Left lobe of liver (tissue), 2 donors: ENCODE measurements around the gene ZC3H18. TPM values are rescaled to one million over a fixed set of nuclear protein-coding genes. Genes with fewer than 3 reads are reported as not detected.

ENCODE experiments used
- ATAC-seq: fragments of 200-7000 bp; cut with Tn5 transposase; one replicate; pipeline ENCODE4 v1.9.1; 2020; ENCODE audit warnings: mild to moderate bottlenecking, moderate library complexity
- DNase-seq: peaks from one replicate; pipeline ENCODE4 v3.0.0-alpha.2; 2020; ENCODE audit warnings: low spot score
- total RNA-seq: library from RNA; stranded (reverse); gene quantifications from one replicate; pipeline ENCODE4 v1.2.1, GENCODE V29; 2021
- donor health status: DM: no; HTN: no; CAD: no; lungs with moderate emphysema.
- donor health status: DM: no; HTN: yes; CAD: no.

ZC3H18 gene
- total RNA-seq, 1 donor from 2014 or later: 18.1 TPM

- ATAC-seq (peak; percentile 60), DNase-seq (no peak)
These were observed 81.2 kb downstream of the ZC3H18 start for GRCh38 chr16:88651276-88651988.

DNA sequence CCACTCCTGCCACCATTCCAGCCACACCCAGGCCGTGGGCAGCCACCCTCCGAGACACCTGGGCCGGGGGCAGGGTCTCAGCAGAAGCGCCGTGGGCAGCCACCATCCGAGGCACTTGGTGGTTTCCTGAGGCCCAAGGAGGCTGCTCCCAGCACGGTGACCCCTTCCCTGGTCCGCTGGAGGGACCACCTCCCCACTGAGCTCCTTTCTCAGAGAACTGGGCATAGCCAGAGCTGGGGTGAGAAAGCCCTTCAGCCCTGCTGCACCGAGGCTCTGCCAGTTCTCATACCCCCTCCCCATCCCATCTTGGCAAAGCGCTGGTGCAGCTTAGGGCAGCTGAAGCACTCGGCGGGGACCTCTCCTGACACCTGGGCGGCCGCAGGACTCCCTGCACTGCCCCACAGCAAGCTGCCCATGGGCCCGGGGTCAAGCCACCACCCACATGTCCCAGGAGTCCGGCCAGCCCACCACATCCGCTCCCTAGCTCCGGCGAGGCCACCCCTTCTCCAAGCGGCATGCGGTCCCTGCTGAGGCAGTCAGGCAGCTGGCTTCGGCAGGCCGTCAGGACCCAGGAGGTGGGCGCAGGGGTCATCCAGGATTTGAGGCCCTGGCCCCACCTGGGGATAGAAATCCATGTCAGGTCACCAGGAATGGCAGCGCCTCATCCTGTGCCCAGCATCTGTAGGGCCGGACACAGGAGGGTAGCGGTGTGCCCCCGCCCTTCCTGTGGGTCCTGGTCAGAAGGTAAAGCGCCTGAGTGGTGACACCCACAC lies 82.0 kb downstream of the ZC3H18 start:
- ATAC-seq (no peak), DNase-seq (no peak)

- ATAC-seq: no peak
- no peak for DNase-seq
These were observed 82.5 kb downstream of the ZC3H18 start for GRCh38 chr16:88652762-88653063.

GRCh38 chr16:88653101-88653500 lies 82.9 kb downstream of the ZC3H18 start:
- ATAC-seq (no peak), DNase-seq (no peak)

GRCh38 chr16:88653596-88654362 lies 83.6 kb downstream of the ZC3H18 start:
- ATAC-seq: no peak
- DNase-seq: no peak

DNA sequence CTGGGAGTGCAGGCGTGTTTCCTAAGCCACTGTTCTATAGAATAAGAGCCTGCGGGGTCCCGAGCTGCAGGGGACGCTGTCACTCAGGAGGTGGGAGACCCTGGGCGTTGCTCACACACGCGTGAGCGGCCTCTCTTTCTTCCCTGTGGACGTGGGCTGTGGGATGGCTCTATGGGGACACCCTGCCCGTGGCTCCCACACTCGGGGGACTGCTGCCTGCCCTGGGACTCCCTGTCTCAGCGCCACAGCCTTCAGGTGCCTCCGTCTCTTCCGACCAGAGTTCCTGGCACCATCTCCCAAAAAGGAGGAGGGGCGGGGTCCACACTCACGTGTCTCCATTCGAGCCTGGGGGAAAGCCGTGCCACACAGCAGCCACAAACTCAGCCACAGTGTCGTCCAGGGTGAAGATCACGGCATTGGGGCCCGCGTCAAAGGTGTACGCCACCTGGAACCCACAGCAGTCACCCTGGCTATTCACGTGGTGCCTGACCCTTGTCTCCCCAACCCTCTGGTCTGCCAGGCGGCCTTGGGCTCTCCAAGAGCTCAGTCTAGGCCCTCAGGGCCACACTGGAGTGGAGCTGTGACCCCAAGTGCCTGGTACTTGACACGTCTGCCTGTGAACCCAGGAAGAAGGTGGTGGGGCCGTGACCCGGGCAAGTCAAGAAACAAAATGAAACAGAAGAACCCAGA lies 84.3 kb downstream of the ZC3H18 start:
- DNase-seq: no peak
- ATAC-seq: no peak

- no peak for DNase-seq
- no peak for ATAC-seq
These were observed 85.0 kb downstream of the ZC3H18 start for GRCh38 chr16:88655053-88655732.

DNA sequence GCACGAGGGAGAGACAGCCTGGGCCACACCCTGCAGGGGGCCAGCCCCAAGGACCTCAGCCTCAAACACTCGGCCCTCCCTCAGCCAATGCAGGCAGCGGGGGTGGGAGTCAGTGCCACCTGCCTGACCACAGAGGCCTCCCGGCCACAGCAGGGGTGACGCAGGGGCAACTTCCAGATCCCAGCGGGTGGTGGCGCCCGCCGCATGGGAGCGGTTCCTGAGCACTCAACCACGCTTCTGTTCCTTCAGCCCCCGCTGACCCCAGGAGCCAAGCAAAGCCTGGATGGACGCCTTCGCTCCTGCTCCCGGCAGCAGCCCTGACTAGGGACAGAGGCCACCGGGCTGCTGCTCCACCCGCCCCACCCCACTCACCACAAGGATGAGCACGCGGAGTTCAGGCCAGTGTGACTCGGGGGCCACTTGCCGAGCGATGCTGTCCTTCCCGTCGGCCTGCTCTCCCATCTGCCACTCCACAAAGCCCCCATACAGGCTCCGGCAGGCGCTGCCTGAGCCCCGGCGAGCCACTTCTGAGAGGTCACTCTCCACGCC lies 85.6 kb downstream of the ZC3H18 start:
- ATAC-seq: no peak
- no peak for DNase-seq

DNA sequence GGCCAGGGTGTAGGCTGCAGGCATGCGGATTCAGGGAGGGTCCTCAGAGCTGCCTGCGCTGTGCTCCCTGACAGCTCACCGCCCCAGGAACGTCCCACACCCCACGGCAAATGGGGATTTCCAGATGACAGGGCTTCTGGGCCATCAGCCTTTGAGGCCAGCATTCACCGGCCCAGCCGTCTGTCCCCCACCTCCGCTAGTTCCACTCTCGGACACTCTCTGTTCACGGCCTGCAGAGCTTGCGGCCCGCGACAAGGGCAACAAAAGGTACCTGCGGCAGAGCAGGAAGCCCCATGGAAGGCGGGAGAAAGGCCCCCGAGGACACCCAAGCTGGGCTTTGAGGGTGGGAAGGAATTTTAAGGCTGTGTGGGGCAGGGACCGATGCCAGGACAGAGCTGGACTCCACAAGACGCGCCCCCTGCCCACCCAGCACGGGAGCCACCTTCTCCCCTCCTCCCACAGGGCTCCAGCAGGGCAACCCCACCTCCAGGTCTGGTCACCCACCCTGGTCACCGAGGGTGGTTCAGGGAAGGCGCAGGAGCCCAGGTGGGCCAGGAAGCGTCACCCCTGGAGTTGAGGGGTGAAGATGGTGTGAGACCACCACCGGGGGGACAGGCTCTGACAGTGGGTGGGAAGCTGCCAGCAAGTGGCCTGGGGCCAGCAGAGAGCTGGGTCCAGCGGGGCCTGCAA lies 86.2 kb downstream of the ZC3H18 start:
- DNase-seq (no peak), ATAC-seq (no peak)

GRCh38 chr16:88657371-88657770 lies 87.2 kb downstream of the ZC3H18 start:
- DNase-seq: no peak
- no peak for ATAC-seq

- no peak for ATAC-seq
- no peak for DNase-seq
These were observed 88.5 kb downstream of the ZC3H18 start for GRCh38 chr16:88658714-88659113.

DNA sequence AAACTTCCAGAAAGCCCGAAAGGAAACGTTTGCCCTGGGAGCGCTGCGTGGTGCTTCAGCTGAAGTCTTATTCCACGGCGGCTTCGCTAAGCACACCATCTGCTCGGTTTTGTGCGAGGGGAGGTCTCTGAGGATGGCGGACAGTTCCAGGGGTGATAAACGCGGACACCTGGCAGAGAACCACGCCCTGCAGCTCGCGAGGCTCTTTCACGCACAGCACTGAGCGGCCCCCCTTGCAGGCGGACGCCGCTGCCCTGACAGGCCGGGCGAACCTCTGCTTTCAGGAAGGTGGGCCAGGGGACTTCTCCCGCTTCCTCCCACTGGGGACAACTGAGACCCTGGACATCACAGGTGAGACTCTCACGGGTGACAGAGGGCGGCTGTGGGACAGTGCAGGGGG lies 89.0 kb downstream of the ZC3H18 start:
- no peak for DNase-seq
- no peak for ATAC-seq

DNA sequence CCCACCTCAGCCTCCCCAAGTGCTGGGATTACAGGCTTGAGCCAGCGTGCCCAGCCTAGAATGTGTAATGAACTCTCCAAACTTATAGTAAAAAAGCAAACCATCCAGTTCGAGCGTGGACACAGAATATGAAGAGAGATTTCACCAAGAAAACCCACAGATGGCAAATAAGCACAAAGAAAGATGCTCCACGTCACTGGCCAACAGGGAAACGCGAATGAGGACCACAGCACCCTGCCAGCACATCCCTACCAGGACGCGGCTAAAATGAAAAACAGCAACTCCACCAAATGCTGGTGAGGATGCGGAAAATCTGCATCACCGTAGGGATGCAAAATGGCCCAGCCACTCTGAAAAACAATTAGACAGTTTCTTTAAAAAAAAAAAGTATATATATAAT lies 91.3 kb downstream of the ZC3H18 start:
- ATAC-seq (no peak), DNase-seq (no peak)

DNA sequence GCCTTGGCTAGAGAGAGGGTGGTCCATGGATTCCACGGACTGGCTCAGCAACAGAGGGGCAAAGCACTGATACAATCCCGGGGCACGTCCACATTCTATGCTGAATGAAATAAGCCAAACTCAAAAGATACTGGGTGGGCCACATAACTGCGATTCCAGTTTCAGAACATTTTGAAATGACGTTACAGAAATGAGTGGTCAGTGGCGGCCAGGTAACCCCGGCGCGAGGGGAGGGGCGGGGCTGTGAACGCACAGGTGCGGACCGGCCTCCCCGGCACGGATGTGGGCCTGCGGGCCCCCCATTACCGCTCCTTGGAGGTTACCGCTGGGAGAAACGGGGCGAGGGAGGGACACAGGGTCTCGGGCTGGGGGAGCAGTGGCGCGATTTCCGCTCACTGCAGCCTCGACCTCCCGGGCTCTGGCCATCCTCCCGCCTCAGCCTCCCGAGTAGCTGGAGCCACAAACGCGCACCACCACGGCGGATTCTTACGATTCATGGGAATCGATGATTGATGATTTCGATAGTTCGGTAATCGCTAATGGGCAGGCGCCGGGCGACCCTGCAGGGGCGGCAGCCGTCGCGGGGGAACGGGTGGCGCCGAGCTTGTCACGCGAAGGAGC lies 92.1 kb downstream of the ZC3H18 start:
- no peak for DNase-seq

GRCh38 chr16:88662843-88663606 lies 92.8 kb downstream of the ZC3H18 start, which contains the start of gene MVD:
Gene MVD, minus strand, starts transcription at chr16:88663091. Its CDS starts 11 bp downstream, at chr16:88663080.
- peak; percentile 98 for DNase-seq

More for the DNA sequence above, 92.1 kb downstream of the ZC3H18 start:
- ATAC-seq: peak; percentile 2

DNA sequence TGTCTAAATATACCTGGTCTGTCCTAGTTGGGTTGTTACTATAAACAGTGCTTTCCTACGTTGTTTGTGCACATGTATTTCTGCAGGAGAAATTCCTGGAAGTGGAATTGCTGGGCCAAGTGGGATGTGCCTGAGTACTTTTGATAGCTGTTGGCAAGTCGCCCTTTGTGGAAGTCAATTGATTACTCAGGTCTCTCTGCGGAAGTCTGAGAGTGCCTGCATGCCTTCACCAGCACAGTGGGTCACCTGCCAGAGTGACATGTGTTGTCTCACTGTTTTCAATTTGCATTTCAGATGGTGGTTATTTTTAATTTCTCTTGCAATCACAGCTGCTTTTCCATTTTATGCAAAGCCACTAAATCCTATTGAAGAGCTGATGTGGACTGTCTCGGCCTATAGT lies 94.9 kb downstream of the ZC3H18 start:
- ATAC-seq (peak; percentile 50), DNase-seq (peak; percentile 79)

More at GRCh38 chr16:88662843-88663606, 92.8 kb downstream of the ZC3H18 start, which contains the start of gene MVD:
- ATAC-seq: peak; percentile 92

DNA sequence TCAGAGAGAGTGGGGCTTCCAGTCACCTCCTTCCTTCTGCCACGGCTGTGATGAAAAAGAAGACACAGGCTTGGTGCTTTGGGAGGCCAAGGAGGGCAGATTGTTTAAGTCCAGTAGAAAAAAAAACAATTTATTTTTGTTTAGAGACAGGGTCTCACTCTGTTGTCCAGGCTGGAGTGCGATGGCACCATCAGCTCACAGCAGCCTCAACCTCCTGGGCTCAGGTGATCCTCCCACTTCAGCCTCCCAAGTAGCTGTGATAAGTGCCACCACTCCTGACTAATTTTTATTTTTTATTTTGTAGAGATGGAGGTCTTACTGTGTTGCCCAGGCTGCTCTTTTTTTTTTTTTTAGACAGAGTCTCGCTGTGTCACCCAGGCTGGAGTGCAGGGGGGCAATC lies 95.4 kb downstream of the ZC3H18 start:
- DNase-seq: no peak
- no peak for ATAC-seq

DNA sequence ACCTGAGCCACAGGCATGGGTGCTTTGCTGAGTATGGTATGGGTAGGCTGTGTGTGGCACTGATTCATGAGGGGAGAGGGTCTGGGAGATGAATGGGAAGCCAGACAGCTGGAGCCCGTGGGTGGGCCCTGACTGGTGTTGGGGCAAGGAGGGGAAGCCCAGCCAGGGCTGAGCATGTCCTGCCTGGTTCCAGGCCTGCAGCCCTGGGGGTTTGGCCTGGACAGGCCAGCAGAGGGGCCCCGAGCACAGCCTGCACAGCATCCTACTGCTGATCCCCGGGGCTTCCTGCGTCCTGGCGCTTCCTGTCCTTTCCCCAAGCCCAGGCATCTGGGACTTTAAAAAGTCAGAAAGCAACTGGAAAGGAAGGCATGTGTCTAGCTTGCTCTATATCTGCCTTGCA lies 97.3 kb downstream of the ZC3H18 start:
- DNase-seq (no peak), ATAC-seq (no peak)
